Right ventricle myocardium inferior (tissue), 1 donor: ENCODE measurements around the gene WDR88. TPM values are rescaled to one million over a fixed set of nuclear protein-coding genes. Genes with fewer than 3 reads are reported as not detected.
A peak's percentile ranks its signal among the peaks of the same experiment; 100 is the strongest.
"Not testable (repeated sequence)": the region's sequence is repeated elsewhere in the genome, so short reads cannot be mapped to it uniquely, and the experiment has no call there.

ENCODE experiments used
- ATAC-seq: fragments of 200-7000 bp; cut with Tn5 transposase; one replicate; pipeline ENCODE4 v1.9.1; 2020; ENCODE audit warnings: mild to moderate bottlenecking, moderate library complexity
- DNase-seq: peaks from one replicate; pipeline ENCODE4 v3.0.0; 2021; ENCODE audit errors: missing footprints
- intact Hi-C: fragments of 100-400 bp; cut with DNase I; formaldehyde crosslinking; loops from one replicate; pipeline ENCODE4 v1.11.0; 2022
- total RNA-seq: library from RNA; stranded (reverse); fragmentation: NEBNext Ultra II Directional; extraction: Animal tissue kit (Norgen Biotek cat#: 25700); gene quantifications from one replicate; pipeline ENCODE4 v1.2.1, GENCODE V29; 2021
- donor health status: DM: no; HTN: yes; CAD: no; lungs with severe emphysema.

The WDR88 gene
- total RNA-seq, 1 donor from 2014 or later = not detected

- DNase-seq = no peak
- ATAC-seq = peak; percentile 83
- intact Hi-C loops = no loop called here
Observed at GRCh38 chr19:33125929-33126388, 6.0 kb upstream of the WDR88 start.

- intact Hi-C loops, DNase-seq, ATAC-seq: not testable (repeated sequence)
Observed at GRCh38 chr19:33126712-33127111, 5.2 kb upstream of the WDR88 start.

- ATAC-seq (no peak), DNase-seq (no peak)
- intact Hi-C loops = no loop called here
Observed at GRCh38 chr19:33129901-33130300, 2.0 kb upstream of the WDR88 start.

GRCh38 chr19:33130433-33130832, 1.5 kb upstream of the WDR88 start:
- DNase-seq = no peak

GRCh38 chr19:33132425-33132824, 511 bp downstream of the WDR88 start:
- DNase-seq (no peak), ATAC-seq (no peak)
- intact Hi-C loops = no loop called here

More at GRCh38 chr19:33130433-33130832, 1.5 kb upstream of the WDR88 start:
- intact Hi-C loops = no loop called here
- no peak for ATAC-seq

- no peak for DNase-seq
- intact Hi-C loops = no loop called here
Observed at GRCh38 chr19:33133438-33134031, 1.6 kb downstream of the WDR88 start.

GRCh38 chr19:33134571-33135041, 2.7 kb downstream of the WDR88 start:
- intact Hi-C loops = no loop called here
- no peak for DNase-seq
- no peak for ATAC-seq

More at GRCh38 chr19:33133438-33134031, 1.6 kb downstream of the WDR88 start:
- no peak for ATAC-seq

GRCh38 chr19:33139165-33139564, 7.3 kb downstream of the WDR88 start:
- ATAC-seq (no peak), DNase-seq (no peak)
- intact Hi-C loops = no loop called here

GRCh38 chr19:33143897-33144405, 12.0 kb downstream of the WDR88 start:
- peak; percentile 76 for DNase-seq
- peak; percentile 93 for ATAC-seq
- intact Hi-C loops = loop anchor here (2.0 to 10.0 kb wide), 2 partner anchors 39 to 261 kb away; no protein-coding TSS in a partner anchor

- no peak for ATAC-seq
- intact Hi-C loops = loop anchor here (10.0 kb wide), 1 partner anchor 259 kb away; no protein-coding TSS in a partner anchor
- DNase-seq = no peak
Observed at GRCh38 chr19:33146209-33146608, 14.3 kb downstream of the WDR88 start.

GRCh38 chr19:33147538-33147937, 15.6 kb downstream of the WDR88 start:
- intact Hi-C loops = loop anchor here (10.0 kb wide), 1 partner anchor 257 kb away; no protein-coding TSS in a partner anchor
- ATAC-seq = no peak
- DNase-seq = no peak

GRCh38 chr19:33150852-33151518, 19.1 kb downstream of the WDR88 start:
- no peak for ATAC-seq
- DNase-seq = no peak
- intact Hi-C loops = no loop called here

GRCh38 chr19:33152176-33152575, 20.3 kb downstream of the WDR88 start:
- ATAC-seq (no peak), DNase-seq (no peak)

GRCh38 chr19:33152625-33153024, 20.7 kb downstream of the WDR88 start:
- DNase-seq, ATAC-seq, intact Hi-C loops: not testable (repeated sequence)

More at GRCh38 chr19:33152176-33152575, 20.3 kb downstream of the WDR88 start:
- intact Hi-C loops = no loop called here

- intact Hi-C loops = loop anchor here (1.0 kb wide), 1 partner anchor 15 kb away; no protein-coding TSS in a partner anchor
- not testable (repeated sequence) for ATAC-seq, DNase-seq
Observed at GRCh38 chr19:33154313-33154712, 22.4 kb downstream of the WDR88 start.

- DNase-seq (no peak), ATAC-seq (no peak)
- intact Hi-C loops = no loop called here
Observed at GRCh38 chr19:33156334-33156733, 24.4 kb downstream of the WDR88 start.

- intact Hi-C loops = no loop called here
- DNase-seq = no peak
- no peak for ATAC-seq
Observed at GRCh38 chr19:33157906-33158305, 26.0 kb downstream of the WDR88 start.

GRCh38 chr19:33158365-33158764, 26.5 kb downstream of the WDR88 start:
- ATAC-seq = no peak
- intact Hi-C loops = no loop called here
- no peak for DNase-seq

GRCh38 chr19:33159149-33159548, 27.2 kb downstream of the WDR88 start:
- intact Hi-C loops = no loop called here
- ATAC-seq (no peak), DNase-seq (no peak)

GRCh38 chr19:33159893-33160292, 28.0 kb downstream of the WDR88 start:
- no peak for DNase-seq
- ATAC-seq = no peak
- intact Hi-C loops = no loop called here
